ENCODE data around the gene MITD1. TPM values are rescaled to one million over a fixed set of nuclear protein-coding genes. Genes with fewer than 3 reads are reported as not detected.
A peak's percentile ranks its signal among the peaks of the same experiment; 100 is the strongest.

MITD1 gene
- total and polyA plus RNA-seq, 2 of the 13 experiments (the other 11 are each of a cell fraction or from before 2014, with no cell fraction given), result 17.8 to 43.7 TPM

DNA sequence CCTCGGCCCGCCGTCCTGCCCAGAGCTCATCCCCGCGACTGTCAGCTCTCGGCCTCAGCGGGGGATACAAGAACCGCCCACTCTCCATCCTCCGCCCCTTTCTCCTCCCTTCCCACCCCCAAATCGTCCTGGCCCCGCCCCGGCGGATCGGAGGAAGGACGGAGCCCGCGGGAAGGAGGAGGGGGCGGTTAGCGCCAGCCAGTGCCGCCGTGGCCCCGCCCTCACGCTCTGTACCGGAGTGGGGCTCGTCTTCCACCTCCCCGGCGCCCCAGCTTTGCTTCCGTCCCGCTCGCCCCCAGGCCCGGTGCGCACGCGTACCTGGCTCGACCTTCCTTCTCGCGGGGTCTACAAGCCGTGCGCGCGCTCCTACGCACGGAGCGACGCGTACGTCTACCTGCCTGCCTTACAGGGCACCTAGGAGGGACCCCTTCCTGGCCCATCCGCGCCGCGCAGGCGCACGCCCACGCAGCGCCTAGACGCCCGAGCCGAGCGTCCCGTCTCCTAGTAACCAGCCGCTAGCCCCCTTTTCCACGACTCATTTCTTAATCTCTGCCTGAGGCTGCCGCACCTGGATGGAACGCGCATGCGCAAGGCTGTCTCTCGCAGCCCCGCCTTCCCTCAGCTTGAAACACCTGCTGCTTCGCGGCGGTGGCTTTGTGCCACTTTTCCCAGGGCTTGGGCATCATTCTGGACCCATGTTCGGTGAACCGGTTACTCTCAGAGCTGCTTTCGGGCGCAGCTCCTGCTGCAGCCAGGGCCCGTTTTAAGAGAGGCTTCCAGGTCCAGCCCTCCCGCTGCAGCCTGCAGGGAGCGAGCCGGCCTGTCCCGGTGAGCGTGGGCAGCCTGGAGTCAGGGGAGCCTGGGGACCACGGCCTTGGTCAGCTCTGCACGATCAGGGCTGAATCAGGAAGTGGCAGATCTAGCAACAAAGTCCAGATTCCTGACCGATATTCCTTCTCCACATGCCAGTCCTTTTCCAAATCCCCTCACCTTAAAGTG lies 39.4 kb downstream of the MITD1 start, which contains the start of gene C2orf15 (continued):
- TF ChIP-seq ISX (CRISPR knock-in tag; conservative IDR thresholded peaks at IDR 0.05) (0 out of 2 replicates have a peak, but pooled peaks have one; percentile 84), U2AF2 (IDR thresholded peaks at IDR 0.05; ENCODE audit: low read depth, low read length) (no peak), CHCHD3 (CRISPR knock-in tag; IDR thresholded peaks at IDR 0.05) (peak; percentile 68; the same call in 1 of the 2 replicates), ZNF780A (CRISPR knock-in tag; IDR thresholded peaks at IDR 0.05) (0 out of 2 replicates have a peak, but pooled peaks have one; percentile 72), RFX5 (IDR thresholded peaks at IDR 0.05; ENCODE audit: low read depth, low read length) (no peak), PAF1 (CRISPR knock-in tag; IDR thresholded peaks at IDR 0.05) (no peak), SMAD9 (CRISPR knock-in tag; IDR thresholded peaks at IDR 0.05) (0 out of 2 replicates have a peak, but pooled peaks have one; percentile 65), EEA1 (CRISPR knock-in tag; IDR thresholded peaks at IDR 0.05; ENCODE audit: borderline replicate concordance) (no peak), ZNF33B (CRISPR knock-in tag; IDR thresholded peaks at IDR 0.05) (peak; percentile 24; the same call in 1 of the 2 replicates), CAMTA2 (CRISPR knock-in tag; IDR thresholded peaks at IDR 0.05; ENCODE audit: borderline replicate concordance) (peak; percentile 99), JARID2 (CRISPR knock-in tag; IDR thresholded peaks at IDR 0.05; ENCODE audit: insufficient replicate concordance) (peak; percentile 13), TAF1 (CRISPR knock-in tag; IDR thresholded peaks at IDR 0.05) (peak; percentile 55; the same call in 1 of the 2 replicates), HNRNPUL1 (IDR thresholded peaks at IDR 0.05; ENCODE audit: low read depth, low read length) (no peak)
- TF ChIP-seq, protein P1, sequence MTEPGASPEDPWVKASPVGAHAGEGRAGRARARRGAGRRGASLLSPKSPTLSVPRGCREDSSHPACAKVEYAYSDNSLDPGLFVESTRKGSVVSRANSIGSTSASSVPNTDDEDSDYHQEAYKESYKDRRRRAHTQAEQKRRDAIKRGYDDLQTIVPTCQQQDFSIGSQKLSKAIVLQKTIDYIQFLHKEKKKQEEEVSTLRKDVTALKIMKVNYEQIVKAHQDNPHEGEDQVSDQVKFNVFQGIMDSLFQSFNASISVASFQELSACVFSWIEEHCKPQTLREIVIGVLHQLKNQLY (CRISPR knock-in tag; IDR thresholded peaks at IDR 0.05), result 0 out of 2 replicates have a peak, but pooled peaks have one; percentile 31
- TF ChIP-seq, protein P2, sequence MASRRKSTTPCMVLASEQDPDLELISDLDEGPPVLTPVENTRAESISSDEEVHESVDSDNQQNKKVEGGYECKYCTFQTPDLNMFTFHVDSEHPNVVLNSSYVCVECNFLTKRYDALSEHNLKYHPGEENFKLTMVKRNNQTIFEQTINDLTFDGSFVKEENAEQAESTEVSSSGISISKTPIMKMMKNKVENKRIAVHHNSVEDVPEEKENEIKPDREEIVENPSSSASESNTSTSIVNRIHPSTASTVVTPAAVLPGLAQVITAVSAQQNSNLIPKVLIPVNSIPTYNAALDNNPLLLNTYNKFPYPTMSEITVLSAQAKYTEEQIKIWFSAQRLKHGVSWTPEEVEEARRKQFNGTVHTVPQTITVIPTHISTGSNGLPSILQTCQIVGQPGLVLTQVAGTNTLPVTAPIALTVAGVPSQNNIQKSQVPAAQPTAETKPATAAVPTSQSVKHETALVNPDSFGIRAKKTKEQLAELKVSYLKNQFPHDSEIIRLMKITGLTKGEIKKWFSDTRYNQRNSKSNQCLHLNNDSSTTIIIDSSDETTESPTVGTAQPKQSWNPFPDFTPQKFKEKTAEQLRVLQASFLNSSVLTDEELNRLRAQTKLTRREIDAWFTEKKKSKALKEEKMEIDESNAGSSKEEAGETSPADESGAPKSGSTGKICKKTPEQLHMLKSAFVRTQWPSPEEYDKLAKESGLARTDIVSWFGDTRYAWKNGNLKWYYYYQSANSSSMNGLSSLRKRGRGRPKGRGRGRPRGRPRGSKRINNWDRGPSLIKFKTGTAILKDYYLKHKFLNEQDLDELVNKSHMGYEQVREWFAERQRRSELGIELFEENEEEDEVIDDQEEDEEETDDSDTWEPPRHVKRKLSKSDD (CRISPR knock-in tag; IDR thresholded peaks at IDR 0.05; ENCODE audit: low read depth), result peak; percentile 78
- TF ChIP-seq, protein P3, sequence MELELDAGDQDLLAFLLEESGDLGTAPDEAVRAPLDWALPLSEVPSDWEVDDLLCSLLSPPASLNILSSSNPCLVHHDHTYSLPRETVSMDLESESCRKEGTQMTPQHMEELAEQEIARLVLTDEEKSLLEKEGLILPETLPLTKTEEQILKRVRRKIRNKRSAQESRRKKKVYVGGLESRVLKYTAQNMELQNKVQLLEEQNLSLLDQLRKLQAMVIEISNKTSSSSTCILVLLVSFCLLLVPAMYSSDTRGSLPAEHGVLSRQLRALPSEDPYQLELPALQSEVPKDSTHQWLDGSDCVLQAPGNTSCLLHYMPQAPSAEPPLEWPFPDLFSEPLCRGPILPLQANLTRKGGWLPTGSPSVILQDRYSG (CRISPR knock-in tag; IDR thresholded peaks at IDR 0.05), result peak; percentile 73; the same call in 1 of the 2 replicates
- TF ChIP-seq, protein P4, sequence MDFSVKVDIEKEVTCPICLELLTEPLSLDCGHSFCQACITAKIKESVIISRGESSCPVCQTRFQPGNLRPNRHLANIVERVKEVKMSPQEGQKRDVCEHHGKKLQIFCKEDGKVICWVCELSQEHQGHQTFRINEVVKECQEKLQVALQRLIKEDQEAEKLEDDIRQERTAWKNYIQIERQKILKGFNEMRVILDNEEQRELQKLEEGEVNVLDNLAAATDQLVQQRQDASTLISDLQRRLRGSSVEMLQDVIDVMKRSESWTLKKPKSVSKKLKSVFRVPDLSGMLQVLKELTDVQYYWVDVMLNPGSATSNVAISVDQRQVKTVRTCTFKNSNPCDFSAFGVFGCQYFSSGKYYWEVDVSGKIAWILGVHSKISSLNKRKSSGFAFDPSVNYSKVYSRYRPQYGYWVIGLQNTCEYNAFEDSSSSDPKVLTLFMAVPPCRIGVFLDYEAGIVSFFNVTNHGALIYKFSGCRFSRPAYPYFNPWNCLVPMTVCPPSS (IDR thresholded peaks at IDR 0.05), result no peak
- TF ChIP-seq, protein P5, sequence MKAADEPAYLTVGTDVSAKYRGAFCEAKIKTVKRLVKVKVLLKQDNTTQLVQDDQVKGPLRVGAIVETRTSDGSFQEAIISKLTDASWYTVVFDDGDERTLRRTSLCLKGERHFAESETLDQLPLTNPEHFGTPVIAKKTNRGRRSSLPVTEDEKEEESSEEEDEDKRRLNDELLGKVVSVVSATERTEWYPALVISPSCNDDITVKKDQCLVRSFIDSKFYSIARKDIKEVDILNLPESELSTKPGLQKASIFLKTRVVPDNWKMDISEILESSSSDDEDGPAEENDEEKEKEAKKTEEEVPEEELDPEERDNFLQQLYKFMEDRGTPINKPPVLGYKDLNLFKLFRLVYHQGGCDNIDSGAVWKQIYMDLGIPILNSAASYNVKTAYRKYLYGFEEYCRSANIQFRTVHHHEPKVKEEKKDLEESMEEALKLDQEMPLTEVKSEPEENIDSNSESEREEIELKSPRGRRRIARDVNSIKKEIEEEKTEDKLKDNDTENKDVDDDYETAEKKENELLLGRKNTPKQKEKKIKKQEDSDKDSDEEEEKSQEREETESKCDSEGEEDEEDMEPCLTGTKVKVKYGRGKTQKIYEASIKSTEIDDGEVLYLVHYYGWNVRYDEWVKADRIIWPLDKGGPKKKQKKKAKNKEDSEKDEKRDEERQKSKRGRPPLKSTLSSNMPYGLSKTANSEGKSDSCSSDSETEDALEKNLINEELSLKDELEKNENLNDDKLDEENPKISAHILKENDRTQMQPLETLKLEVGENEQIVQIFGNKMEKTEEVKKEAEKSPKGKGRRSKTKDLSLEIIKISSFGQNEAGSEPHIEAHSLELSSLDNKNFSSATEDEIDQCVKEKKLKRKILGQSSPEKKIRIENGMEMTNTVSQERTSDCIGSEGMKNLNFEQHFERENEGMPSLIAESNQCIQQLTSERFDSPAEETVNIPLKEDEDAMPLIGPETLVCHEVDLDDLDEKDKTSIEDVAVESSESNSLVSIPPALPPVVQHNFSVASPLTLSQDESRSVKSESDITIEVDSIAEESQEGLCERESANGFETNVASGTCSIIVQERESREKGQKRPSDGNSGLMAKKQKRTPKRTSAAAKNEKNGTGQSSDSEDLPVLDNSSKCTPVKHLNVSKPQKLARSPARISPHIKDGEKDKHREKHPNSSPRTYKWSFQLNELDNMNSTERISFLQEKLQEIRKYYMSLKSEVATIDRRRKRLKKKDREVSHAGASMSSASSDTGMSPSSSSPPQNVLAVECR (CRISPR knock-in tag; IDR thresholded peaks at IDR 0.05; ENCODE audit: borderline replicate concordance), result peak; percentile 97

Measured in HepG2 (cell line).